MM.1S (cell line): ENCODE data around the gene MTHFS.

Experiments used
- DNase-seq: peaks from one replicate; pipeline ENCODE4 v3.0.0-alpha.2; 2015
- H2AFZ ChIP-seq: fragments of 300-600 bp; sonication (generic); 2 replicates; pipeline ENCODE4 v1.6.0; 2016; ENCODE audit warnings: antibody characterized with exemption, low read length
- H3F3A ChIP-seq: fragments of 300-600 bp; sonication (generic); 2 replicates; pipeline ENCODE4 v1.6.1; 2016; ENCODE audit warnings: mild to moderate bottlenecking, antibody characterized with exemption, low read length, moderate library complexity, mixed read lengths; ENCODE audit not compliant: insufficient read depth
- H3K27ac ChIP-seq: fragments of 300-600 bp; sonication (generic); 2 replicates; pipeline ENCODE4 v1.5.1; 2016; ENCODE audit warnings: mild to moderate bottlenecking, low read length
- H3K27me3 ChIP-seq: fragments of 300-600 bp; sonication (generic); replicated peaks from 2 replicates; pipeline ENCODE4 v1.6.0; 2016; ENCODE audit warnings: low read length; ENCODE audit not compliant: insufficient read depth
- H3K36me3 ChIP-seq: fragments of 300-600 bp; sonication (generic); replicated peaks from 2 replicates; pipeline ENCODE4 v1.6.1; 2016; ENCODE audit warnings: mild to moderate bottlenecking, low read length, mixed read lengths; ENCODE audit not compliant: insufficient read depth
- H3K4me1 ChIP-seq: fragments of 300-600 bp; sonication (generic); 2 replicates; pipeline ENCODE4 v1.6.1; 2016; ENCODE audit warnings: low read length, mixed read lengths
- H3K4me2 ChIP-seq: fragments of 300-600 bp; sonication (generic); 2 replicates; pipeline ENCODE4 v1.6.0; 2016; ENCODE audit warnings: low read depth, low read length
- H3K4me3 ChIP-seq: fragments of 300-600 bp; sonication (generic); 2 replicates; pipeline ENCODE4 v1.5.1; 2016; ENCODE audit warnings: low read length, mixed read lengths
- H3K79me2 ChIP-seq: fragments of 300-600 bp; sonication (generic); 2 replicates; pipeline ENCODE4 v1.6.1; 2016; ENCODE audit warnings: mixed run types, low read length, mixed read lengths
- H3K9ac ChIP-seq: fragments of 300-600 bp; sonication (generic); 2 replicates; pipeline ENCODE4 v1.6.1; 2016; ENCODE audit warnings: low read length, mixed read lengths
- H3K9me2 ChIP-seq: fragments of 300-600 bp; sonication (generic); replicated peaks from 2 replicates; pipeline ENCODE4 v1.6.1; 2016; ENCODE audit warnings: mild to moderate bottlenecking, low read length, mixed read lengths; ENCODE audit not compliant: insufficient read depth
- H3K9me3 ChIP-seq: fragments of 300-600 bp; sonication (generic); replicated peaks from 2 replicates; pipeline ENCODE4 v1.6.1; 2016; ENCODE audit warnings: mild to moderate bottlenecking, low read length, mixed read lengths; ENCODE audit not compliant: insufficient read depth
- H4K20me1 ChIP-seq: fragments of 300-600 bp; sonication (generic); 2 replicates; pipeline ENCODE4 v1.6.1; 2016; ENCODE audit warnings: mild to moderate bottlenecking, low read length, moderate library complexity, mixed read lengths; ENCODE audit not compliant: insufficient read depth
- CTCF ChIP-seq: fragments of 300-600 bp; sonication (generic); IDR thresholded peaks from 2 replicates; pipeline ENCODE4 v1.5.1; 2016; ENCODE audit warnings: antibody characterized with exemption, low read length, mixed read lengths
- EZH2 ChIP-seq: fragments of 300-600 bp; sonication (generic); optimal IDR thresholded peaks from 2 replicates; pipeline ENCODE3; 2017; ENCODE audit warnings: low read depth, mild to moderate bottlenecking, antibody characterized with exemption, low read length, mixed read lengths
- EZH2phosphoT487 ChIP-seq: fragments of 300-600 bp; sonication (generic); IDR thresholded peaks from 2 replicates; pipeline ENCODE4 v1.6.1; 2018; ENCODE audit warnings: antibody characterized with exemption, low read length

Gene MTHFS

GRCh38 chr15:79896634-79897379 lies at the start of gene MTHFS:
MTHFS (minus strand) TSS chr15:79897014; CDS start chr15:79896988, 26 bp downstream.
- Histone ChIP-seq H3K27ac (peak within 1 kb of the TSS; percentile 74; the same call in 1 of the 2 replicates), H3K9me2 (no peaks in the 10 kb centered on the region), H3K36me3 (no peaks in the 10 kb centered on the region), H3K9me3 (no peaks in the 10 kb centered on the region), H3K4me3 (peak within 1 kb of the TSS; percentile 80), H2AFZ (peak within 1 kb of the TSS; percentile 72), H3F3A (peaks cover 10% of the 10 kb centered on the region), H4K20me1 (no peaks in the 10 kb centered on the region), H3K27me3 (no peaks in the 10 kb centered on the region), H3K79me2 (peaks cover 20% of the 10 kb centered on the region), H3K4me1 (peaks cover 9% of the 10 kb centered on the region), H3K4me2 (peak within 1 kb of the TSS; percentile 91), H3K9ac (peak within 1 kb of the TSS; percentile 81)
- TF ChIP-seq EZH2phosphoT487 (no peak), CTCF (peak; percentile 56)
- DNase-seq: peak; percentile 89

DNA sequence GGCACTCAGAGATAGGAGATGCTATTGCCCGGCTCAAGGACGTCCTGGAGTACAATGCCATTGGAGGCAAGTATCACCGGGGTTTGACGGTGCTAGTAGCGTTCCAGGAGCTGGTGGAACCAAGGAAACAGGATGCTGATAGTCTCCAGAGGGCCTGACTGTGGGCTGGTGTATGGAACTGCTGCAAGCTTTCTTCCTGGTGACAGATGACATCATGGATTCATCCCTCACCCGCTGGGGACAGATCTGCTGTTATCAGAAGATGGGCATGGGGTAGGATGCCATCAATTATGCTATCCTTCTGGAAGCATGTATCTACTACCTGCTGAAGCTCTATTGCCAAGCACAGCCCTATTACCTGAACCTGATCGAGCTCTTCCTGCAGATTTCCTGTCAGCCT lies 47.8 kb upstream of the MTHFS start:
- Histone ChIP-seq H3K27me3 (no peaks in the 10 kb centered on the region), H3K79me2 (no peaks in the 10 kb centered on the region), H3K9ac (no peak overlapping the region), H3K4me2 (no peak overlapping the region), H2AFZ (no peak overlapping the region), H3K27ac (no peak overlapping the region), H3K9me2 (no peaks in the 10 kb centered on the region), H3K36me3 (no peaks in the 10 kb centered on the region), H4K20me1 (no peaks in the 10 kb centered on the region), H3K4me1 (no peaks in the 10 kb centered on the region), H3F3A (no peaks in the 10 kb centered on the region), H3K4me3 (no peak overlapping the region), H3K9me3 (no peaks in the 10 kb centered on the region)
- no peak for TF ChIP-seq EZH2phosphoT487
- TF ChIP-seq CTCF: no peak
- TF ChIP-seq EZH2: no peak
- no peak for DNase-seq

DNA sequence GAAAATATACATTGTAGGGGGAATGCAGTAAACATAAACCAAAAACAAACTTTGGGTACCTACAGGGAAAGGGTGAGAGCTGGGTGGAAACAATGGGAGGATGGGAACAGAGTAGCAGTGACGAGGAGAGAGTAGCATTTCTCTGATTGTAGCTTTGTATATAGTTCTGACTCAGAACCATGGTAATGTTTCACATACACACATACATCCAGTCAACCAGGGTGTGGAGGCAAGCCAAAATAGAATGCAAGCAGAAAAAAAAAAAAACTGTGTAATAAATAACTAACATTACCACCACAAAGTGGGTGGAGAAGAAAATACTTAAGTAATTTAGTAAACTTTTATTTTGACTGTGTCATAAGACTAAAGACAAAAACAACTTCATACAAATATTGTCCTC lies 47.0 kb upstream of the MTHFS start:
- no peak for TF ChIP-seq CTCF
- TF ChIP-seq EZH2phosphoT487: no peak
- TF ChIP-seq EZH2: no peak
- DNase-seq: no peak

More for the DNA sequence above, 47.0 kb upstream of the MTHFS start:
- Histone ChIP-seq H3K4me2 (no peak overlapping the region), H2AFZ (no peak overlapping the region), H3K9me3 (no peaks in the 10 kb centered on the region), H3K9ac (no peak overlapping the region), H3F3A (no peaks in the 10 kb centered on the region), H3K79me2 (no peaks in the 10 kb centered on the region), H3K4me1 (no peaks in the 10 kb centered on the region), H3K4me3 (no peak overlapping the region), H3K9me2 (no peaks in the 10 kb centered on the region), H3K27me3 (no peaks in the 10 kb centered on the region), H4K20me1 (no peaks in the 10 kb centered on the region), H3K36me3 (no peaks in the 10 kb centered on the region), H3K27ac (no peak overlapping the region)
